EH (cell line): ENCODE results near the gene TMEFF1.

Experiments
- DNase-seq: peaks from one replicate; pipeline ENCODE4 v3.0.0-alpha.2; 2015; ENCODE audit warnings: low read depth

The TMEFF1 gene

GRCh38 chr9:100602342-100602801 is 129.4 kb downstream of the TMEFF1 start:
- DNase-seq, result peak; percentile 58

- DNase-seq, result no peak
These were observed 132.5 kb downstream of the TMEFF1 start for GRCh38 chr9:100605405-100605804.

GRCh38 chr9:100619194-100619593 is 146.2 kb downstream of the TMEFF1 start:
- DNase-seq, result no peak

DNA sequence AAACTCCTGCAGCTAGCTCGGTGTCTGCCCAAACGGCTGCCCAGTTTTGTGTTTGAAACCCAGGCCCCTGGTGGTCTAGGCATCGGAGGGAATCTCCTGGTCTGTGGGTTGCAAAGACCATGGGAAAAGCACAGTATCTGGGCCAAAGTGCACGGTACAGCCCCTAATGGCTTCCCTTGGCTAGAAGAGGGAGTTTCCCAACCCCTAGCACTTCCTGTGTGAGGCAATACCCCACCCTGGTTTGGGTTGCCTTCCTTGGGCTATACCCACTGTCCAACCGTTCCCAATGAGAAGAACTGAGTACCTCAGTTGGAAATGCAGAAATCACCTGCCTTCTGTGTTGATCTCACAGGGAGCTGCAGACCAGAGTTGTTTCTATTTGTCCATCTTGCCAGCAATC is 146.7 kb downstream of the TMEFF1 start:
- DNase-seq, result no peak

- DNase-seq, result no peak
These were observed 151.0 kb downstream of the TMEFF1 start for GRCh38 chr9:100623969-100624368.

GRCh38 chr9:100626949-100627348 is 154.0 kb downstream of the TMEFF1 start:
- DNase-seq, result no peak
